Measurements from ENCODE around the gene PCDHGB6. TPM values are rescaled to one million over a fixed set of nuclear protein-coding genes. Genes with fewer than 3 reads are reported as not detected.
A peak's percentile ranks its signal among the peaks of the same experiment; 100 is the strongest.

The PCDHGB6 gene
- total and polyA plus RNA-seq, 9 of the 15 experiments (the other 6 are each of a cell fraction or from before 2014, with no cell fraction given), result 0.01 to 0.11 (median 0.07) TPM; not detected in 1

DNA sequence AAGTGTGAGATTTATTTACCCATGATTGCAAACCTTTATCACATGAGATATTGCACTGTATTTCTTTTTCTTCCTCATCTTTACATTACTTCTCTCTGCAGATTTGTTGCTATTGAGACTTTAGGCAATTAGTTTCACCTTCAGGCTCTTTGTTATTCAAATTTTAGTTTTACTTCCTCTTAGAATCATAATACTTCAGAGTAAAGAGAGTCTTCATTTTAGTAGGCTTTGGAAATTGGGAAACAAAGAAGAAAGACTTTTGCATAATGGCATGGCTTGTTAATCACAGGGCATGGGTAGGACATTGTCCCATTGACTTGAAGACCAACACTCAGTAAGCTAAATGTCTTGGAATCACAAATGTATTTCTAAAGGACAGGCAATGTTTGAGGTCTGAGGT, 45.1 kb upstream of the PCDHGB6 start:
- in situ Hi-C loops (cut with MboI) (no loop called here), intact Hi-C loops (cut with micrococcal nuclease) (no loop called here)
- H3K9ac ChIP-seq (ENCODE audit: insufficient read depth in 1 of 2, low read depth in 2 of 2, low read length in 2 of 2), result no peak overlapping the region
- no peaks in the 10 kb centered on the region for H4K20me1 ChIP-seq (replicated peaks; ENCODE audit: control insufficient read depth, insufficient read depth, low read length)
- H3K9me1 ChIP-seq (ENCODE audit: control insufficient read depth, insufficient read depth, low read length), result no peaks in the 10 kb centered on the region
- no TSS peak for BruUV-seq (replicated peaks)
- TF ChIP-seq EZH2 (IDR thresholded peaks at IDR 0.05; ENCODE audit: borderline replicate concordance, low read depth, low read length) (no peak), ZNF696 (CRISPR knock-in tag; conservative IDR thresholded peaks at IDR 0.05) (no peak), ZNF133 (CRISPR knock-in tag; IDR thresholded peaks at IDR 0.05) (no peak)
- CTCF ChIA-PET (ENCODE audit: low intra/inter-chr PET ratio), result no interaction called here
- DNase-seq (ENCODE audit: extremely low read depth in 1 of 4, low spot score in 3 of 4) (no peak), ATAC-seq (no peak), FAIRE-seq (no peak)
- H3K36me3 ChIP-seq (ENCODE audit: control insufficient read depth, insufficient read depth, low read length), result no peaks in the 10 kb centered on the region
- H3K4me2 ChIP-seq (ENCODE audit: insufficient read depth, low read length), result no peak overlapping the region
- H3K27ac ChIP-seq (ENCODE audit: extremely low read depth, low read depth, low read length), result no peak overlapping the region
- POLR2A ChIA-PET, result no interaction called here
- no peaks in the 10 kb centered on the region; the same call in 1 of the 2 replicates for H3K9me3 ChIP-seq (replicated peaks; ENCODE audit: control insufficient read depth, insufficient read depth, low read depth, low read length)
- H3K4me1 ChIP-seq (replicated peaks in 1 of 2; ENCODE audit: control insufficient read depth in 2 of 2, insufficient read depth in 2 of 2, low read length in 2 of 2), result peaks cover 0 to 12% of the 10 kb centered on the region in 2 experiments; a peak in 2 of 5 replicates
- H2AFZ ChIP-seq (ENCODE audit: low read depth, low read length), result no peak overlapping the region
- no peaks in the 10 kb centered on the region for H3K79me2 ChIP-seq (ENCODE audit: control insufficient read depth, insufficient read depth, low read length)
- peaks cover 13 to 36% of the 10 kb centered on the region in 2 experiments; a peak in 4 of 5 replicates for H3K27me3 ChIP-seq (ENCODE audit: control insufficient read depth in 2 of 2, insufficient read depth in 2 of 2, low read length in 2 of 2)
- H3K4me3 ChIP-seq, result no peak overlapping the region

DNA sequence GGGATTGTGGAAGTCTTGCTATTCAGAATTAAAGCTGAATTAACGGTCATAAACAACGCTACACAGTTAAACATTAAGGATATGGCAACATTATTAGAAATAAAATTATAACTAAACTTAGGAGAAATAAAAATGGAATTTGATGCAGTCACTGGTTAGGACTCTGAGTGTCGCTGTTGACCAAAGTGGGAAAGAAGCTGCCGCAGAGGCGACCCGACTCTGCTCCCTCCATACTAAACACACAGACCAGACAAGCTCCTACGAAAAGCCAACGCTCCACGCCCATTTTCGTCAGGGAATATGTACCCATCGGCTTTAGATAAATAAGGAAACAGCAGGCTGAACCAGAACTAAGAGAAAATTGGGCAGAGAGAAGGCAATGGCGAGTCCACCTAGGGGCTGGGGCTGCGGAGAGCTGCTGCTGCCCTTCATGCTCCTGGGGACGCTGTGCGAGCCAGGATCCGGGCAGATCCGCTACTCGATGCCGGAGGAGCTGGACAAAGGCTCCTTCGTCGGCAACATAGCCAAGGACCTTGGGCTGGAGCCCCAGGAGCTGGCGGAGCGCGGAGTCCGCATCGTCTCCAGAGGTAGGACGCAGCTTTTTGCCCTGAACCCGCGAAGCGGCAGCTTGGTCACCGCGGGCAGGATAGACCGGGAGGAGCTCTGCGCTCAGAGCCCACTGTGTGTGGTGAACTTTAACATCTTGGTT, 43.7 kb upstream of the PCDHGB6 start, which contains the start of gene PCDHGA5:
Gene PCDHGA5, plus strand, starts transcription at position 211 of the 709 bp plus-strand sequence. Its CDS starts 169 bp downstream, at position 380.
- WGBS (ENCODE audit: insufficient coverage, low coverage, missing lambda C conversion rate), result 10% methylated on average over 34 of the region's 34 CpGs
- peaks cover 13 to 36% of the 10 kb centered on the region in 2 experiments for H3K27me3 ChIP-seq (ENCODE audit: control insufficient read depth in 2 of 2, insufficient read depth in 2 of 2, low read length in 2 of 2)
- POLR2A ChIA-PET, result interaction anchor here (0.8 to 1.0 kb wide), 2 partner anchors 9 to 223 kb away, joined by 3 to 4 read pairs; no protein-coding TSS in a partner anchor
- no peaks in the 10 kb centered on the region for H3K79me2 ChIP-seq (ENCODE audit: control insufficient read depth, insufficient read depth, low read length)
- no peaks in the 10 kb centered on the region; the same call in 1 of the 2 replicates for H3K9me3 ChIP-seq (replicated peaks; ENCODE audit: control insufficient read depth, insufficient read depth, low read depth, low read length)
- H3K36me3 ChIP-seq (ENCODE audit: control insufficient read depth, insufficient read depth, low read length), result no peaks in the 10 kb centered on the region
- CTCF ChIA-PET (ENCODE audit: low intra/inter-chr PET ratio), result no interaction called here
- TF ChIP-seq, protein P1, sequence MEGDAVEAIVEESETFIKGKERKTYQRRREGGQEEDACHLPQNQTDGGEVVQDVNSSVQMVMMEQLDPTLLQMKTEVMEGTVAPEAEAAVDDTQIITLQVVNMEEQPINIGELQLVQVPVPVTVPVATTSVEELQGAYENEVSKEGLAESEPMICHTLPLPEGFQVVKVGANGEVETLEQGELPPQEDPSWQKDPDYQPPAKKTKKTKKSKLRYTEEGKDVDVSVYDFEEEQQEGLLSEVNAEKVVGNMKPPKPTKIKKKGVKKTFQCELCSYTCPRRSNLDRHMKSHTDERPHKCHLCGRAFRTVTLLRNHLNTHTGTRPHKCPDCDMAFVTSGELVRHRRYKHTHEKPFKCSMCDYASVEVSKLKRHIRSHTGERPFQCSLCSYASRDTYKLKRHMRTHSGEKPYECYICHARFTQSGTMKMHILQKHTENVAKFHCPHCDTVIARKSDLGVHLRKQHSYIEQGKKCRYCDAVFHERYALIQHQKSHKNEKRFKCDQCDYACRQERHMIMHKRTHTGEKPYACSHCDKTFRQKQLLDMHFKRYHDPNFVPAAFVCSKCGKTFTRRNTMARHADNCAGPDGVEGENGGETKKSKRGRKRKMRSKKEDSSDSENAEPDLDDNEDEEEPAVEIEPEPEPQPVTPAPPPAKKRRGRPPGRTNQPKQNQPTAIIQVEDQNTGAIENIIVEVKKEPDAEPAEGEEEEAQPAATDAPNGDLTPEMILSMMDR (IDR thresholded peaks at IDR 0.05 in 2 of 3, conservative IDR thresholded peaks at IDR 0.05 in 1 of 3; ENCODE audit: insufficient read depth in 2 of 3, low read depth in 1 of 3, low read length in 3 of 3), result peak in 2 of 3 experiments; percentile 32 to 43; a peak in 3 of 6 replicates
- no peak for TF ChIP-seq TFAM (CRISPR knock-in tag; conservative IDR thresholded peaks at IDR 0.05)
- no peak for DNase-seq (ENCODE audit: extremely low read depth in 1 of 4, low spot score in 3 of 4)
- peaks cover 0 to 12% of the 10 kb centered on the region in 2 experiments; a peak in 2 of 5 replicates for H3K4me1 ChIP-seq (replicated peaks in 1 of 2; ENCODE audit: control insufficient read depth in 2 of 2, insufficient read depth in 2 of 2, low read length in 2 of 2)
- no peak within 1 kb of the TSS for H2AFZ ChIP-seq (ENCODE audit: low read depth, low read length)
- H3K4me3 ChIP-seq, result no peak within 1 kb of the TSS
- no TSS peak for BruUV-seq (replicated peaks)
- H4K20me1 ChIP-seq (replicated peaks; ENCODE audit: control insufficient read depth, insufficient read depth, low read length), result no peaks in the 10 kb centered on the region
- in situ Hi-C loops (cut with MboI) (no loop called here), intact Hi-C loops (cut with micrococcal nuclease) (no loop called here)
- no peak within 1 kb of the TSS for H3K27ac ChIP-seq (ENCODE audit: extremely low read depth, low read depth, low read length)
- ATAC-seq, result peak; percentile 49; the same call in 1 of the 3 replicates
- H3K9ac ChIP-seq (ENCODE audit: insufficient read depth in 1 of 2, low read depth in 2 of 2, low read length in 2 of 2), result no peak within 1 kb of the TSS
- no peak within 1 kb of the TSS for H3K4me2 ChIP-seq (ENCODE audit: insufficient read depth, low read length)
- no peak for FAIRE-seq
- no peaks in the 10 kb centered on the region for H3K9me1 ChIP-seq (ENCODE audit: control insufficient read depth, insufficient read depth, low read length)

Measured in K562 (cell line).